ENCODE measurements around the gene METTL25. TPM values are rescaled to one million over a fixed set of nuclear protein-coding genes. Genes with fewer than 3 reads are reported as not detected.

METTL25 gene
- total RNA-seq, 1 experiment from 2014 or later: 11.6 TPM

DNA sequence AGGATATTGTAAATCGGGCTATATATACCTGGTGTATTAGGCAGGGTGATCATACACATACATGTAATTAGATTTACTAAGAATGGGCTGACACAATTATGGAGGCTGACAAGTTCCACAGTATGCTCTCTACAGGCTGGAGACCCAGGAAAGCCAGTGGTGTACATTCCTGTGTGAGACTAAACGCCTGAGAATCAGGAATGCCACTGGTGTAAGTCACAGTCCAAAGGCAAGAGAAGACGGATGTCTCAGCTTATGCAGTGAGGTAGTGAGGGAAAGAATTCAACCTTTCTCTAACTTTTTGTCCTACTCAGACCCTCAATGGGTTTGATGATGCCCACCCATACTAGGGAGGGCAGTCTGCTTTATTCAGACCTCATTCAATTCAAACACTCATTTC, 57.1 kb downstream of the METTL25 start:
- no peak overlapping the region for H3K4me2 ChIP-seq (ENCODE audit: insufficient read depth, insufficient read length, low read length)
- H4K8ac ChIP-seq (replicated peaks; ENCODE audit: insufficient read length, low read depth, low read length): no peak overlapping the region
- TF ChIP-seq, protein P1, sequence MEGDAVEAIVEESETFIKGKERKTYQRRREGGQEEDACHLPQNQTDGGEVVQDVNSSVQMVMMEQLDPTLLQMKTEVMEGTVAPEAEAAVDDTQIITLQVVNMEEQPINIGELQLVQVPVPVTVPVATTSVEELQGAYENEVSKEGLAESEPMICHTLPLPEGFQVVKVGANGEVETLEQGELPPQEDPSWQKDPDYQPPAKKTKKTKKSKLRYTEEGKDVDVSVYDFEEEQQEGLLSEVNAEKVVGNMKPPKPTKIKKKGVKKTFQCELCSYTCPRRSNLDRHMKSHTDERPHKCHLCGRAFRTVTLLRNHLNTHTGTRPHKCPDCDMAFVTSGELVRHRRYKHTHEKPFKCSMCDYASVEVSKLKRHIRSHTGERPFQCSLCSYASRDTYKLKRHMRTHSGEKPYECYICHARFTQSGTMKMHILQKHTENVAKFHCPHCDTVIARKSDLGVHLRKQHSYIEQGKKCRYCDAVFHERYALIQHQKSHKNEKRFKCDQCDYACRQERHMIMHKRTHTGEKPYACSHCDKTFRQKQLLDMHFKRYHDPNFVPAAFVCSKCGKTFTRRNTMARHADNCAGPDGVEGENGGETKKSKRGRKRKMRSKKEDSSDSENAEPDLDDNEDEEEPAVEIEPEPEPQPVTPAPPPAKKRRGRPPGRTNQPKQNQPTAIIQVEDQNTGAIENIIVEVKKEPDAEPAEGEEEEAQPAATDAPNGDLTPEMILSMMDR (conservative IDR thresholded peaks at IDR 0.05): no peak
- H3K4me1 ChIP-seq (ENCODE audit: insufficient read depth, low read length): no peaks in the 10 kb centered on the region
- no peak overlapping the region for H3K23ac ChIP-seq (ENCODE audit: insufficient read length, low read depth, low read length)
- H3K14ac ChIP-seq (ENCODE audit: insufficient read depth, low read length): no peak overlapping the region
- no peak overlapping the region for H2AFZ ChIP-seq (ENCODE audit: low read length)
- Mint-ChIP-seq H3K9me3 (peaks cover 0 to 7% of the 10 kb centered on the region in 2 experiments; a peak in 2 of 5 replicates), H3K4me1 (no peaks in the 10 kb centered on the region), H3K36me3 (ENCODE audit: insufficient read depth in 1 of 3, low read depth in 3 of 3) (peaks cover 0 to 7% (median 0%) of the 10 kb centered on the region in 3 experiments; a peak in 1 of 7 replicates), H3K27me3 (ENCODE audit: low read depth) (no peaks in the 10 kb centered on the region), H3K27ac (no peak overlapping the region), H3K4me3 (no peak overlapping the region)
- H2BK20ac ChIP-seq (ENCODE audit: low read depth, low read length, poor library complexity, severe bottlenecking): no peak overlapping the region
- no peak overlapping the region for H3T11ph ChIP-seq (ENCODE audit: low read length)
- no peak for DNase-seq
- no peaks in the 10 kb centered on the region for H3K79me1 ChIP-seq (ENCODE audit: insufficient read depth, low read depth, low read length, poor library complexity, severe bottlenecking)
- H2BK120ac ChIP-seq (ENCODE audit: low read depth, low read length, poor library complexity, severe bottlenecking): no peak overlapping the region
- H4K5ac ChIP-seq (ENCODE audit: insufficient read length, low read depth, low read length): no peak overlapping the region
- no peaks in the 10 kb centered on the region for H3K79me2 ChIP-seq (ENCODE audit: insufficient read depth, low read length)
- no peak overlapping the region for H4K91ac ChIP-seq (ENCODE audit: insufficient read length, low read depth, low read length)
- no CpG with 5 or more reads among the region's 3 CpGs for WGBS (ENCODE audit: extremely low coverage, insufficient read length, low lambda C conversion rate)
- no peaks in the 10 kb centered on the region for H4K20me1 ChIP-seq (ENCODE audit: control insufficient read depth, insufficient read depth, insufficient read length)
- no peak overlapping the region for H3K27ac ChIP-seq (ENCODE audit: insufficient read length, low read depth, low read length)
- H2BK15ac ChIP-seq (ENCODE audit: low read depth, low read length): no peak overlapping the region
- no peak overlapping the region for H3K4ac ChIP-seq (ENCODE audit: low read depth, low read length)
- no peaks in the 10 kb centered on the region for H3K23me2 ChIP-seq (ENCODE audit: insufficient read length, low read depth, low read length, poor library complexity, severe bottlenecking)
- H2BK12ac ChIP-seq (ENCODE audit: insufficient read length, low read depth, low read length): no peak overlapping the region
- H2AK5ac ChIP-seq (ENCODE audit: insufficient read length, low read length): no peak overlapping the region
- no peaks in the 10 kb centered on the region for H3K27me3 ChIP-seq (ENCODE audit: insufficient read depth, low read length)
- no peak overlapping the region for H3K9ac ChIP-seq (ENCODE audit: extremely low read depth, insufficient read length, low read length)
- no peak overlapping the region for H3K56ac ChIP-seq (ENCODE audit: insufficient read length, low read depth, low read length)
- H2BK5ac ChIP-seq (ENCODE audit: insufficient read length, low read length): no peak overlapping the region
- no peak overlapping the region for H3K18ac ChIP-seq (ENCODE audit: insufficient read length, low read depth, low read length)
- H3K9me3 ChIP-seq (ENCODE audit: control insufficient read depth, low read depth, low read length): no peaks in the 10 kb centered on the region
